IPS DF 4.7 (cell line): ENCODE measurements around the gene AGBL1.
"Not testable (repeated sequence)": the region's sequence is repeated elsewhere in the genome, so short reads cannot be mapped to it uniquely, and the experiment has no call there.

Experiments
- DNase-seq: peaks from one replicate; pipeline ENCODE4 v3.0.0-alpha.2; 2013; ENCODE audit warnings: low spot score; ENCODE audit errors: extremely low read depth

Gene AGBL1

GRCh38 chr15:86494475-86494874 is 414.8 kb downstream of the AGBL1 start:
- DNase-seq = no peak

- DNase-seq = no peak
Observed at GRCh38 chr15:86502301-86502700, 422.6 kb downstream of the AGBL1 start.

GRCh38 chr15:86505951-86506350 is 426.3 kb downstream of the AGBL1 start:
- DNase-seq = no peak

GRCh38 chr15:86506401-86506800 is 426.7 kb downstream of the AGBL1 start:
- no peak for DNase-seq

GRCh38 chr15:86515625-86516024 is 436.0 kb downstream of the AGBL1 start:
- DNase-seq = no peak

GRCh38 chr15:86522721-86523120 is 443.1 kb downstream of the AGBL1 start:
- DNase-seq = no peak

- DNase-seq = no peak
Observed at GRCh38 chr15:86526938-86527690, 447.4 kb downstream of the AGBL1 start.

- not testable (repeated sequence) for DNase-seq
Observed at GRCh38 chr15:86528094-86528493, 448.4 kb downstream of the AGBL1 start.

GRCh38 chr15:86538141-86538540 is 458.5 kb downstream of the AGBL1 start:
- DNase-seq = no peak

- no peak for DNase-seq
Observed at GRCh38 chr15:86540840-86541467, 461.3 kb downstream of the AGBL1 start.

GRCh38 chr15:86541540-86541939 is 461.9 kb downstream of the AGBL1 start:
- DNase-seq = no peak

- DNase-seq = no peak
Observed at GRCh38 chr15:86550075-86550474, 470.4 kb downstream of the AGBL1 start.

GRCh38 chr15:86553108-86553507 is 473.4 kb downstream of the AGBL1 start:
- no peak for DNase-seq

- DNase-seq = no peak
Observed at GRCh38 chr15:86555098-86555497, 475.4 kb downstream of the AGBL1 start.

- DNase-seq = no peak
Observed at GRCh38 chr15:86555939-86556338, 476.3 kb downstream of the AGBL1 start.

GRCh38 chr15:86556396-86557017 is 476.8 kb downstream of the AGBL1 start:
- DNase-seq = no peak

- DNase-seq = no peak
Observed at GRCh38 chr15:86557018-86557550, 477.4 kb downstream of the AGBL1 start.

GRCh38 chr15:86558252-86558651 is 478.6 kb downstream of the AGBL1 start:
- no peak for DNase-seq

- DNase-seq = no peak
Observed at GRCh38 chr15:86558686-86559085, 479.0 kb downstream of the AGBL1 start.

- no peak for DNase-seq
Observed at GRCh38 chr15:86568378-86568777, 488.7 kb downstream of the AGBL1 start.

GRCh38 chr15:86570738-86571137 is 491.1 kb downstream of the AGBL1 start:
- DNase-seq = no peak

GRCh38 chr15:86571873-86572272 is 492.2 kb downstream of the AGBL1 start:
- DNase-seq = no peak
